Ectodermal cell (in vitro differentiated cells): Measurements from ENCODE around the gene APLP2.

Experiments
- H3K27ac ChIP-seq: 2 replicates; pipeline ENCODE4 v1.7.0; 2013; ENCODE audit warnings: mild to moderate bottlenecking, low read depth, low read length; ENCODE audit not compliant: insufficient read depth, poor library complexity, severe bottlenecking
- H3K27me3 ChIP-seq: 2 replicates; pipeline ENCODE4 v1.7.0; 2013; ENCODE audit warnings: mild to moderate bottlenecking, low read length; ENCODE audit not compliant: insufficient read depth, control insufficient read depth, poor library complexity, severe bottlenecking
- H3K36me3 ChIP-seq: one replicate; pipeline ENCODE4 v1.7.0; 2013; ENCODE audit warnings: low read length; ENCODE audit not compliant: control insufficient read depth, insufficient read depth
- H3K4me1 ChIP-seq: one replicate; pipeline ENCODE4 v1.7.0; 2013; ENCODE audit warnings: low read length; ENCODE audit not compliant: control insufficient read depth, insufficient read depth
- H3K4me3 ChIP-seq: 2 replicates; pipeline ENCODE4 v1.7.0; 2013; ENCODE audit warnings: low read depth, low read length, control low read depth; ENCODE audit not compliant: insufficient read depth
- H3K9me3 ChIP-seq: 2 replicates; pipeline ENCODE4 v1.7.0; 2013; ENCODE audit warnings: mild to moderate bottlenecking, low read length, moderate library complexity; ENCODE audit not compliant: control insufficient read depth
- WGBS, 2 experiments: methylation state at CpG; one replicate each; pipeline ENCODE4 v1.1.7; 2013; ENCODE audit warnings: missing lambda C conversion rate in 2 of 2; 5-methylcytosine and 5-hydroxymethylcytosine counted together

Gene APLP2

GRCh38 chr11:130034236-130034635, 35.5 kb upstream of the APLP2 start:
- Histone ChIP-seq H3K4me3 (no peak overlapping the region), H3K27me3 (no peaks in the 10 kb centered on the region), H3K9me3 (no peaks in the 10 kb centered on the region)

DNA sequence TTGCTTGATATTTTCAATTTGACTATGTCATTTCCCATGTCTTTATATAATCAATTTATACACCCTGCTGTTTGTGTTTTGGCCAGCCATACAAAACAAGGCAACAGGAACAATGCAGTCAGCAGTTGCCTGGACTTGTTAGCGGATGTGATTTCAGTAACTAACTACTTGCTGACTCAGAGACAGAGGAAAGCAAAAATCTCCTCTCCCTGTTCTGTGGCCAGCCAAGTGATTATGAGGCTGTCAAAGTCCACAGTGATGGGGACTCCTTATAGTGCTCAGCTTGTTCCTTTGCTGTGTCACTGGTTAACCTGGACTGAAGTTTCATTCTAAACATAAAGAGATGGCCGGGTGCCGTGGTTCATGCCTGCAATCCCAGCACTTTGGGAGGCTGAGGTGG, 32.6 kb upstream of the APLP2 start:
- Histone ChIP-seq H3K4me3 (no peak overlapping the region), H3K36me3 (no peaks in the 10 kb centered on the region), H3K4me1 (peaks cover 3% of the 10 kb centered on the region), H3K27ac (no peak overlapping the region), H3K27me3 (no peaks in the 10 kb centered on the region), H3K9me3 (no peaks in the 10 kb centered on the region)
- WGBS, 2 experiments, result 86 to 92% methylated on average over 3 of the region's 3 CpGs

More at GRCh38 chr11:130034236-130034635, 35.5 kb upstream of the APLP2 start:
- Histone ChIP-seq H3K27ac (no peak overlapping the region), H3K36me3 (no peaks in the 10 kb centered on the region), H3K4me1 (peaks cover 6% of the 10 kb centered on the region)

DNA sequence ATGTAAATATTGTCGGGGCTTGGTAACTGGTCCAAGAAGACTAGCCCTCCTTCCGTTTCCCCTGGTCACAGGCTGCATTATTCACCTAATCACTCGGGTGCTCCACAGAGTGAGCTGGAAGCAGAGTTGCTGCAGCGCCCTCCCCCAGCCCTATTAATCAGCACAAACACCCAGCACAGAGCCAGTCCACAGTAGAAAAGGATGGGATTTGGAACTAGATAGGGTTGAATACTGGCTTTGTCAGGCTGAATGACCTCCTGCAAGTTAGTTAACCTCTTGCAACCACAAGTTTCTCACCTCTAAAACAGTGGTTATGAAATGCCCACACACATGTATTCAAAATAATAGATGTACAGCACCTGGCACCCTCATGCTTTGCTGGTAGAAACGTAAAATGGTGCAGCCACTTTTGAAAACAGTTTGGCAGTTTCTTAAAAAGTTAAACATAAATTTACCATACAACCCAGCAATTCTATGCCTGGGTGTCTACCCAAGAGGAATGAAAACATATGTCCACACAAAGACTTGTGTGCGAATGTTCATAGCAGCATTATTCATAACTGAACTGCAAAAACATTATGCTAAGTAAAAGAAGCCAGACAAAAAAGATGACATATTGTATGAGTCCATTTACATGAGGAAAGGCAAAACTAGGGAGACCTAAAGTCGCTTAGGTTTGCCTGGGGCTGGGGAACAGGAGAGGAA, 31.7 kb upstream of the APLP2 start:
- Histone ChIP-seq H3K9me3 (no peaks in the 10 kb centered on the region), H3K27me3 (no peaks in the 10 kb centered on the region), H3K4me3 (no peak overlapping the region), H3K27ac (no peak overlapping the region), H3K36me3 (no peaks in the 10 kb centered on the region), H3K4me1 (peaks cover 3% of the 10 kb centered on the region)
- WGBS, 2 experiments, result 72 to 83% methylated on average over 7 of the region's 7 CpGs

GRCh38 chr11:130040281-130040940, 29.3 kb upstream of the APLP2 start:
- H3K27ac ChIP-seq, result no peak overlapping the region
- H3K9me3 ChIP-seq, result no peaks in the 10 kb centered on the region
- no peaks in the 10 kb centered on the region for H3K27me3 ChIP-seq
- H3K4me1 ChIP-seq, result peaks cover 3% of the 10 kb centered on the region
- H3K36me3 ChIP-seq, result no peaks in the 10 kb centered on the region
- H3K4me3 ChIP-seq, result no peak overlapping the region
- WGBS, 2 experiments, result 95 to 96% methylated on average over 49 of the region's 49 CpGs

- H3K36me3 ChIP-seq, result no peaks in the 10 kb centered on the region
- 92 to 93% methylated on average over 16 of the region's 16 CpGs for WGBS, 2 experiments
These were observed 27.6 kb upstream of the APLP2 start for GRCh38 chr11:130042093-130042591.

DNA sequence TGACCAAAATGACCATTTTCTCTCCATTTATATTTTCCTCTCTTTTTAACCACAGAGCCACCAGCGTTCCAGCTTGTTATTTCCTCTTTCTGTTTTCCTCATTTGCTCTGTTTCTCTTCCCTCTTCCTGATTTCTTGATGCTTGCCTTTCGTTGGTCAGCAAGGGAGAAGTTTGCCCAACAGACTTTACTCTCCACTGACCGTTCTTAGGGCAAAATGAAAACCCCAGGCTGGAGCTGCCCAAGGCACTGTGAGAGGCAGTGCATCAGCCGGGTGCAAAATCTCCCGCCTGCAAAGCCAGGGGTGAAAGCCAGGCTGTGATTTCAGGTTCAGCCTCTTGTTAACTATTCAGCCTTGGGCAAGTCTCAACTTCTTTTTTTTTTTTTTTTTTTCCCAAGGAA, 26.1 kb upstream of the APLP2 start:
- Histone ChIP-seq H3K36me3 (no peaks in the 10 kb centered on the region), H3K4me3 (no peak overlapping the region), H3K9me3 (no peaks in the 10 kb centered on the region), H3K27me3 (no peaks in the 10 kb centered on the region), H3K4me1 (no peaks in the 10 kb centered on the region), H3K27ac (no peak overlapping the region)
- 93% methylated on average over 5 of the region's 5 CpGs for WGBS, 2 experiments

More at GRCh38 chr11:130042093-130042591, 27.6 kb upstream of the APLP2 start:
- Histone ChIP-seq H3K27ac (no peak overlapping the region), H3K9me3 (no peaks in the 10 kb centered on the region), H3K4me3 (no peak overlapping the region), H3K27me3 (no peaks in the 10 kb centered on the region), H3K4me1 (peaks cover 3% of the 10 kb centered on the region)

GRCh38 chr11:130047141-130047540, 22.6 kb upstream of the APLP2 start:
- no peaks in the 10 kb centered on the region for H3K9me3 ChIP-seq
- H3K36me3 ChIP-seq, result no peaks in the 10 kb centered on the region
- H3K4me3 ChIP-seq, result no peak overlapping the region
- no peaks in the 10 kb centered on the region for H3K27me3 ChIP-seq
- WGBS, 2 experiments, result 88 to 96% methylated on average over 1 of the region's 1 CpG
- no peak overlapping the region for H3K27ac ChIP-seq
- H3K4me1 ChIP-seq, result peaks cover 5% of the 10 kb centered on the region

DNA sequence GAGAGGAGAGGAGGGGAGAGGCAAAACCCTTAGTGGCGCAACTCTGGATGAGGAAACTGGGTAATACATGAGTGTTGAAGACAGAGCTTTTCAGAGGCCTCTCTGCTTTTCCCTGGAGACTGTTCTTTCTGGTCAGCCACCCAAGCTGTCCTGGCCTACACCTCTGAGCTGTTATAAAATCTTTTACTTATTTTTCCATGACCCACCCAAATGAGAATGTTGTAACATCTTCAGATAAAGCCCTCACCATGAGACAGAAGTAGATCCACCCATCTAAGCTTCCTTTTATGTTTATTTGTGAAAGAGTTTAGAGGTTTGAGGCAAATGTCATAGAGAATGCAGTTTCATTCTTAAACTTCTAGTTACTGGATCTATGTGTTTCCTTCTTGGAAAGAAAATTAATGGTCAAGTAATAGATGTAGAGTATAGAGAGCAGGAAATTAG, 20.3 kb upstream of the APLP2 start:
- no peaks in the 10 kb centered on the region for H3K36me3 ChIP-seq
- peaks cover 5% of the 10 kb centered on the region for H3K4me1 ChIP-seq
- no peaks in the 10 kb centered on the region for H3K27me3 ChIP-seq
- H3K4me3 ChIP-seq, result no peak overlapping the region
- no peaks in the 10 kb centered on the region for H3K9me3 ChIP-seq
- no peak overlapping the region for H3K27ac ChIP-seq
- 86 to 96% methylated on average over 1 of the region's 1 CpG for WGBS, 2 experiments

- Histone ChIP-seq H3K4me1 (peaks cover 5% of the 10 kb centered on the region), H3K27me3 (no peaks in the 10 kb centered on the region), H3K36me3 (no peaks in the 10 kb centered on the region), H3K4me3 (no peak overlapping the region), H3K9me3 (no peaks in the 10 kb centered on the region), H3K27ac (no peak overlapping the region)
- 40 to 42% methylated on average over 2 of the region's 2 CpGs for WGBS, 2 experiments
These were observed 19.4 kb upstream of the APLP2 start for GRCh38 chr11:130050257-130050656.

DNA sequence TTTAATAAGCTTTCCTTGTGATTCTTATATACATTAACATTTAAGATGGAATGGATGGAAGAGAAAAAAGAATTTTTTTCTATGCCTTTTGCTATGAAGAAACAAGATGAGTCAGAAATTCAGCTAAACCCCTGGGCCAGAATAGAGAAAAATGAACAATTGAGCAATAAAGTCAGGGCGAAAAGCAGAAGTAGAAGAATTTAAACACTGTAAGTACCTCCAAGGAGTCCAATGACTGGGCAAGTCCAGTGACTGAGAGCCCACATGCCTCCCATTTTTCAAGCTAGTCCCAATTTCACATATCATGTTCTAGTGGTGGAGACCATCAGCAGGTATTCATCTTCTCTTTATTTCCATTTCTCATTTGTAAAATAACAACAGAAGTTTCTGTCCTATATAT, 18.6 kb upstream of the APLP2 start:
- H3K4me1 ChIP-seq, result peaks cover 5% of the 10 kb centered on the region
- H3K36me3 ChIP-seq, result no peaks in the 10 kb centered on the region
- H3K9me3 ChIP-seq, result no peaks in the 10 kb centered on the region
- no peak overlapping the region for H3K4me3 ChIP-seq
- WGBS, 2 experiments, result 95 to 96% methylated on average over 1 of the region's 1 CpG
- no peak overlapping the region for H3K27ac ChIP-seq
- H3K27me3 ChIP-seq, result no peaks in the 10 kb centered on the region
